NCI-H2029 treated with DMSO at 0.1 percent for 48 hours (cell line): ENCODE measurements around the gene E2F2.
"Not testable (repeated sequence)": the region's sequence is repeated elsewhere in the genome, so short reads cannot be mapped to it uniquely, and the experiment has no call there.

Experiments used
- DNase-seq: peaks from one replicate; lab custom pipeline; 2025; lab: John Stamatoyannopoulos, UW

E2F2 gene

GRCh38 chr1:23524716-23525401 is 6.2 kb downstream of the E2F2 start:
- DNase-seq = no peak

- no peak for DNase-seq
Measured at GRCh38 chr1:23524163-23524562, 6.9 kb downstream of the E2F2 start.

- no peak for DNase-seq
Measured at GRCh38 chr1:23522244-23522982, 8.6 kb downstream of the E2F2 start.

- DNase-seq = no peak
Measured at GRCh38 chr1:23521588-23521987, 9.4 kb downstream of the E2F2 start.

GRCh38 chr1:23517581-23517980 is 13.5 kb downstream of the E2F2 start:
- DNase-seq = no peak

- no peak for DNase-seq
Measured at GRCh38 chr1:23515905-23516304, 15.1 kb downstream of the E2F2 start.

- DNase-seq = no peak
Measured at GRCh38 chr1:23514111-23514679, 16.8 kb downstream of the E2F2 start.

- DNase-seq = no peak
Measured at GRCh38 chr1:23509896-23510295, 21.1 kb downstream of the E2F2 start.

- no peak for DNase-seq
Measured at GRCh38 chr1:23506376-23507107, 24.5 kb downstream of the E2F2 start.

GRCh38 chr1:23505851-23506250 is 25.2 kb downstream of the E2F2 start:
- no peak for DNase-seq

- DNase-seq = not testable (repeated sequence)
Measured at GRCh38 chr1:23504156-23504555, 26.9 kb downstream of the E2F2 start.

GRCh38 chr1:23502951-23503350 is 28.1 kb downstream of the E2F2 start:
- no peak for DNase-seq

- DNase-seq = peak; percentile 24
Measured at GRCh38 chr1:23500466-23500865, 30.6 kb downstream of the E2F2 start.

GRCh38 chr1:23497777-23498439 is 33.1 kb downstream of the E2F2 start:
- DNase-seq = no peak

GRCh38 chr1:23496490-23497181 is 34.4 kb downstream of the E2F2 start:
- no peak for DNase-seq

- not testable (repeated sequence) for DNase-seq
Measured at GRCh38 chr1:23494836-23495235, 36.2 kb downstream of the E2F2 start.

GRCh38 chr1:23492776-23493175 is 38.3 kb downstream of the E2F2 start:
- not testable (repeated sequence) for DNase-seq

GRCh38 chr1:23492132-23492720 is 38.8 kb downstream of the E2F2 start:
- no peak for DNase-seq

GRCh38 chr1:23489842-23490241 is 41.2 kb downstream of the E2F2 start:
- DNase-seq = no peak

GRCh38 chr1:23485002-23485332 is 46.1 kb downstream of the E2F2 start:
- no peak for DNase-seq
